ENCODE results near the gene DLG5.

The DLG5 gene

GRCh38 chr10:77865580-77866324 is 60.8 kb downstream of the DLG5 start:
- no peak for DNase-seq

DNA sequence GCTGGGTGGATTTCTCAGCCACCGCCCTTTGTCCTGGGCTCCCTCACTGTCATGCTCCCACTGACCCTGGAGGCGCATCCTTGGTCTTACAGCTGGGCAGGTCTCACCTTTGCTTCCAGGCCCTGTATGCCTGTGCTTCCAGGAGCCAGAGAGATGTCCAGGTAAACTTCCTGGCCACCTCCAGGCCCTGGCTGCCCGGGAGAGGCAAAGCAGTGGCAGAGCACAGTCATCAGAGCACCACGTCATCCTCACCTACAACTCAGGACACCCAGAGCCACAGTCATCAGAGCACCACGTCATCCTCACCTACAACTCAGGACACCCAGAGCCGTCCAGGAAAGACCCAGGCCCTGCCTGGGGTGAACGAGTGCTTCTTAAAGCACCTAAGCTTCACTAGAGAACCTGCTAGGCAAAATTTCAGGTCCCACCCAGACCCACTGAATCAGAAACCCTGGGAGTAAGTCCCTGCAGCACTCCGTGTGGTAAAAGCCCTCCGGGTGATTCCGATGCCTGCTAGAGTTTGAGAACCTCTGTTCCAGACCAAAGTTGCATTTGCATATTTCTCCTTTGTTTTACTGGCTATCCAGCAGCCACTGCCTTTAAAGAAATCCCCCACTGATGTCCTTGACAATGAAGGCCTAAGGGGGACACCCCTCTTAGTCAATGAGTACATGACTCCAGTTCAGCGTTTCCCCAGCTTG is 62.3 kb downstream of the DLG5 start:
- no peak for DNase-seq

DNA sequence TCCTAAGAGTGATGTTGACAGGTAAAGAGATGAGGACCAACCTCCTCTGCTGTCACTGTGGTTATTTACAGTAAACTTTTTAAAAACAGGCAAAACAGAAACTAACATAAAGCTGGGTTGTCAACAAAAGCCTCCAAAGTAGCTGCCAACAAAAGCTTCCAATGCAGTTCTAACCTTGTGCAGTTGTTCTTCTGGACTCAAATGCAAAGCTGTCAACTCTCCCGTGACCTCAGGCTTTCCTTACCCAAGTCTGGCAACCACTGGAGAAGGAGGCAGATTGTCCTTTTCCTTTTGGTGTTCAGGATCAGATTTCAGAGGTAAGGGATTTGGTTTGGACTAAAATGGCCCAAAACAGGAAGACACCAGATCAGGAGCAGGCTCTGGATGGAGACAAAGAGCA is 63.1 kb downstream of the DLG5 start:
- no peak for DNase-seq

DNA sequence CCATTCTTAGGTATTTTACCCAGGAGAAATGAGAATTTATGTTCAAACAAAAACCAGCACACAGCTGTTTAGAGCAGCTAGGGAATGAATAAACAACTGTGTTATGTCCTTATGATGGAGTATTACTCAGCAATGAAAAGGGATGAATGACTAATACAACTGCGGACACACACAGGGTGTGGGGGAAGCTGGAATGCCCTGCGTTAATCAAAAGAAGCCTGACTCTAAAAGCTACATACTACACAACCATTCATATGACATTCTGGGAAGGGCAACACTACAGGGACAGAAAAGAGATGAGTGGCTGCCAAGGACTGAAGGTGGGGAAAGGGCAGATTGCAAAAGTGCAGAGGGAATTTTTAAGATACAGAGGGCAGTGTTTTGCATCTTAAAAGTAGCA is 64.0 kb downstream of the DLG5 start:
- DNase-seq = no peak

DNA sequence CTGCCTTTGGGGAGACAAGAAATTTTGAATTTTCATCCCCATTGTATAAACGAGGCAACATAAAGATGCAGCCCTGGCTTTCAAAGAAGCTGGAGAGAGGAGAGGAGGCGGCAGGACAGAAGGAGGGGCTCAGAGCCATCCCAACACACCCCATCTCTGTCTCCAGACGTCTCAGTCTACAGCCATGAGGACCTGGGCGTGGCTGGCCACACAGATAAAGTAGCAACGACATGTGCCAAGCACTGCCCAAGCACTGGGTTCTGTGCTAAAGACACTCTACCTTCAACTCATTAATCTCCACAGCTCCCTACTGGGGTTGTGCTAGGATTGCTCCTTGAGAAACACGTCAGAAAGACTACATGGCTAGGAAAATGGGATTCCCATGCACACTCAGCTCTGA is 65.2 kb downstream of the DLG5 start:
- no peak for DNase-seq

DNA sequence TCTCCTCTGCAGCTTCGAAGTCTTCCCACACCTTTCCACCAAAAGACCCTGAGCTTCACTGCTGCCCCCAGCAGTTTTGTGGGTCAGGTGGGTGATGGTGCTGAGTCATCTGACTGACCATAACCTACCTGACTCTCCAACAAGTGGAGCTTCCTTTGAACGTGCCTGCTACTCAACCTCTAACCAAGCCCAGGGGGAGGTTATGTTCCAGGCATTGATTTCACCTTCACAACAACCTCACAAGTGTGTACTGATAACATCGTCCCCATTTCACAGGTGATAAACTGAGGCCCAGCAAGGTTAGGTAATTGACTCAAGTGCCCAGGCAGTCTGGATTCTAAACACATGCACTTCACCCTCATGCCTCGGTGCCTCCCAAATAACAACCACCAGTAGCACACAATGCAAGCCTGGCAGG is 66.7 kb downstream of the DLG5 start:
- no peak for DNase-seq

DNA sequence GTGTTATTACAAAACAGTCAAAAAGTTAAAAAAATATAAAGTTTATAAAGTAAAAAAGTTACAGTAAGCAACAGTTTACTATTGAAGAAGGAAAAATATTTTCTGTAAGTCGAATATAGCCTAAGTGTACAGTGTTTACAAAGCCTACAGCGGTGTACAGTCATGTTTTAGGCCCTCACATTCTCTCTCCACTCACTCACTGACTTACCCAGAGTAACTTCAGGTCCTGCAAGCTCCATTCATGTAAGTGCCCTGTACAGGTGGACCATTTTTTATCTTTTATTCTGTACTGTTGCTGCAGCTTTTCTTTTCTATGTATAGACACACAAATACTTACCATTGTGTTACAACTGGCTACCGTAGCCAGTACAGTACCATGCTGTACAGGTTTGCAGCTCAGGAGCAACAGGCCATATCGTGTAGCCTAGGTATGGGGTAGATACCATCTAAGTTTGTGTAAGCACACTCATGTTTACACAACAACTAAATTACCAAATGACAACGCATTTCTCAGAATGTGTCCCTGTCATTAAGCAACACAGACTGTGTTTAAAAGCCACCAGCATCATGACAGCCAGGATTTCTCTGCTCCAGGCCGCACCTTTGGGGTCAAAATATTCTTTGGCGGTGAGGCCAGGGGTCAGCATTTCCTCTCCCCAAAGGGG is 67.2 kb downstream of the DLG5 start:
- DNase-seq = no peak

DNA sequence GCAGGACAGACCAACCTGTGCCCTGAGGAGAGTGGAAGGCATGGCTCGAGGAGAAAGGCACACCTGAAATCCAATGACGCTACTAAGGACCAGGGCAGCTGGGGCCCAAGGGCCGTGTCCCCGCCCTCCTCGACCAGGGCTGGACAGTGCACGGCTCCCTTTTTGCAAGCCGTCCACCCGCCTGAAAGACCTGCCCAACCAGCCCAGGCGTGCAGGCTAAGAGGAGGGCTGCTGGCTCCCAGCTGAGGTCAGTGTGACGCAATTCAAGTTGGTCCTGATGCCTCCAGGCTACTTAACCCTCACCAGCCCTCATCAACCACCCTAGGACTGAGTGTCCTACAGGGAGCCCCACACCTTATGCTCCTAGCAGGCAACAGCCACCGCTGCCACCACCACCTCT is 69.3 kb downstream of the DLG5 start:
- DNase-seq = no peak

- no peak for DNase-seq
These were observed 70.0 kb downstream of the DLG5 start for GRCh38 chr10:77856566-77856965.

DNA sequence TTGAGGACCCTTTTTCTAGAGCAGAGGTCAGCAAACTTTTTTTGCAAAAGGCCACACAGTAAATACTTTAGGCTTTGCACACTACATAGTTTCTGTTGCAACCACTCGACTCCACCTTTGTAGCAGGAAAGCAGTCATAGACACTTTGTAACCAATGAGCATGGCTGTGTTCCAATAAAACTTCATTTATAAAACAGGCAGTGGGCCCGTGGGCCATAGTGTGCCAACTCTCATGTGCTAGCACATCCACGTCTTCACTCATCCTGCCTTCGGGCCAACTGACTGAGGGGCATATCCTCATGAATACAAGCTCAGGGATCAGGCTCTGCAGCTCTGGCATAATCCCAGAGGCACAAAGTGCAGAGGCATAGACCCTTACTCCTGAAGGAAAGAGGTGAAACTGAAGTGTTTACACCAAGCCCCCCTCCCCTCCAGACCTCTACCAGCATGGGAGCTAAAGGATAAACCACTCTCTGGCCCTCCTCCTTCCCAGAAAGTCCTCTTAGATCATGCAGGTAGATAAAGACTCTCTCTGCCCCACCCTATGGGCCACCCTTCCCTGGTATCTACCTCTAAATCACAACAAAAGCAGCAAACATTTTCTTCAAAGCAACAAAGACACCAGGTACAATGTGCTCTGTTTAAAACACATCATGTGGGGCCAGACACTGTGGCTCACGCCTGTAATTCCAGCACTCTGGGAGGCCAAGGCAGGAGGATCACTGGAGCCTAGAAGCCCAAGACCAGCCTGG is 71.0 kb downstream of the DLG5 start:
- DNase-seq = no peak

DNA sequence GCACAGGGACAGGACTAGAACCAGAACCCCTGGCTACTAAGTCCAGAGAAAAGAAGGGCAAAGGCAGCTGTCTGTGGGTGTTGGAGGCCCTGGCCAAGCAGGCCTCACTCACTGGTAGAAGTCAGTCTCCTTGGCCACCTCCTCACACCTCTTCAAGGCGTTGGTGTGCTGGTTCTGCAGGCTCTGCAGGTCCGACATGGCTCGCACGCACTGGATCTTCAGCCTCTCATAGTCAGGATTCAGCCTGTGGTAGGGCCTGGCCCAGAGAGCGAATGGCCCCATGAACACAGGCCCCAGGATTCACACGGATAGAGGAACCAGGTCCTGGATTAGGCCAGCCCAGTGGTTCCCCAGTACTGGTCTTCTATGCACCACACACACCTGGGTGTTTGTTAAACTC is 72.4 kb downstream of the DLG5 start:
- no peak for DNase-seq

- no peak for DNase-seq
These were observed 73.3 kb downstream of the DLG5 start for GRCh38 chr10:77853256-77853655.

DNA sequence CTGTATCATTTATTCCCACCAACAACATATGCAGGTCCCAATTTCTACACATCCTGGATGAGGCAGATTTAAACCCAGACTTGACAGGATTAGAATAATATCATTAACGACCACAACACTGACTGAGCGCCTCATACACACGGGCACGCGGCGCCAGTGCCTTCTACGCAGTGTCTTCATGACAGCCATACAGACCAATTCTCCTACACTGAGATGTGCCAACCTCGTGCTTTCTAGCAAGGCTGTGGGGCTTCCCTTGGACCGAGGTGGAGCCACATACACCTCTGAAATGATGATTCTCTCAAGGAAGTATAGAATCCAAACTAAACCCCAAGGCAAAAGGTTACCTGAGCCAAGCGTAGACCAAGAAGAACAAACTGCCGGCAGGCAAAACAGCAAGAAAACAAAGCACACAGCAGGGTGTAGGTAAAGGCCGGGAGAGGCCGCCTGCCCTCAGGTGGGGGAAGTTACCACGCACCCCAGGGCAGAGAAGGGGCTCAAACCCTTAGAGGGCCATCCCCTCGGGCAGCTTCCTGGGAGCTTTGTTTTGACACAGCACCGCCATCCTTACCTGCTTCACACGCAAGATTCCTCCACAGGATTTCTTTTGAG is 75.8 kb downstream of the DLG5 start:
- no peak for DNase-seq

DNA sequence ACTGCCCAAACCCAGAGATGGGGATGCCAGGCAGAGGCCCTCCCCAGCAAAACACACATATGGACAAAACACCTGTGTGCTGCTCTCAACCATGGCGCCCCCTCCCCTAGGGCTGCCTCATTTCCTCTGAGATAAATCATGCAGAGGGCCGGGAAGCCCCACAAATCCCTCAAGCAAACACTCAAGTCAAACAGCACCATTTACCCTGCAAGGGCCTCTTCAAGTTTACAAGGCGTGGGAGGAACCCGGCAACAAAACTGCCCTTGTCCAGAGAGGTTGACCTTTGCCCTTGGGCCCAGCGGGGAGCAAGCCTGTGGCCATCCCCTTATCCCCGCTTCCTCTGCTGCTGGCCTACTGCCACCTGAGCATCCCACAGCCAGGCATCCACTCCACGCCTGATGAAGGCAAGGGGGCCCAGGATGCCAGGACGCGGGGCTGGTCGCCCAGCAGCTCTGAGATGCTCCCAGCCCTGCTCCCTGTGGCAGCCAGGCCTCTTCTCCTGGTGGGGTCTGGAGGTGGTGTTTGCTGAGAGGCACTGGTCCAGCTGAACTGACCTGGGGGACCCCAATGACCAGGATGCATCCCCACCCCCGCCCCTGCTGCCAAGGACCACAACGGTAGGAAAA is 77.4 kb downstream of the DLG5 start:
- no peak for DNase-seq

DNA sequence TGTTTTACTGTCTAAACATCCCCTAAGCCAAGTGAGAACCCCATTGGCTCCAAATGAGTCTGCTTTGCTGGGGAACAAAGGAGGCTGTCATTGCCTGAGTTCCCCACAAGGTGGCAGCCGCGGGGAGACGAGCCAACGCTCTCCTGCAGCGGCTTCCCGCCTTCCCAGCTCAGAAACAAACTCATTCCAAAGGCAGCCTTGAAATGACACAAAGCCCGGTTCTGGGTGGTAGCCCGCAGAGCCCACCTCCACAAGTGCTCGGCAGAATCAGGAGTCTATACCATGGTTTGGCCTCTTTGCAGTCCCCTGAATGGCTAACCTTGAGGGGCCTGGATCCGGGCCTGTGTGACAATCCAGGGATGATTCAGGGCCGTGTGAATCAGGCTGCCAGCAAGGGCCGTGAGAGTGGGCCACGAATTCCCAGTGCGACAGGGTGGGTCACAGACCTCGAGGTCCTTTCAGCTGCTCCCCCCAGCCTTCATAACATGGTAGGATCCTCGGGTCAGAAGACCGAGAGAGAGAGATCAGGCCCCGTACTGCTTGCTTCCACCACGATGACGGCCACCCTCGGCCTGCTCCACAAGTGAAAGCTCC is 79.7 kb downstream of the DLG5 start:
- peak; percentile 69 to 75 for DNase-seq

DNA sequence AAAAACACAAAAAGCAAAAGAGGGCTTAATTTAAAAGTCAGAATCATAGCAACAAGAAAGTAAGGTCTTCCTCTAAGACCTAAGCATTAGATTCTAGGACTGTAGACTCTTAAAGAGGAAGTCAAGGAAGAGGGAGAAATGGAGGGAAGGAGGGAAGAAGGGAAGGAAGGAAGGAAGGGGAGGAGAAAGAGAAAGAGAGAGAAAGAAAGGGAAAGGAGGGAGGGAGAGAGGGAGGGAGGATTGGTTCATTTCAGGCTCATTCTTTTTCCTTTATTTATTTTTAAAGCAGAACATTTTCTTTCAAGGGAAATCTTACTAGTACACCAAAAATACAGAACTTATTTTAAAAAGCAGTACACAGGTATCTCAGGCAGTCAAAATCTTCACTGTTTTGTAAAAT is 81.1 kb downstream of the DLG5 start:
- DNase-seq = no peak

DNA sequence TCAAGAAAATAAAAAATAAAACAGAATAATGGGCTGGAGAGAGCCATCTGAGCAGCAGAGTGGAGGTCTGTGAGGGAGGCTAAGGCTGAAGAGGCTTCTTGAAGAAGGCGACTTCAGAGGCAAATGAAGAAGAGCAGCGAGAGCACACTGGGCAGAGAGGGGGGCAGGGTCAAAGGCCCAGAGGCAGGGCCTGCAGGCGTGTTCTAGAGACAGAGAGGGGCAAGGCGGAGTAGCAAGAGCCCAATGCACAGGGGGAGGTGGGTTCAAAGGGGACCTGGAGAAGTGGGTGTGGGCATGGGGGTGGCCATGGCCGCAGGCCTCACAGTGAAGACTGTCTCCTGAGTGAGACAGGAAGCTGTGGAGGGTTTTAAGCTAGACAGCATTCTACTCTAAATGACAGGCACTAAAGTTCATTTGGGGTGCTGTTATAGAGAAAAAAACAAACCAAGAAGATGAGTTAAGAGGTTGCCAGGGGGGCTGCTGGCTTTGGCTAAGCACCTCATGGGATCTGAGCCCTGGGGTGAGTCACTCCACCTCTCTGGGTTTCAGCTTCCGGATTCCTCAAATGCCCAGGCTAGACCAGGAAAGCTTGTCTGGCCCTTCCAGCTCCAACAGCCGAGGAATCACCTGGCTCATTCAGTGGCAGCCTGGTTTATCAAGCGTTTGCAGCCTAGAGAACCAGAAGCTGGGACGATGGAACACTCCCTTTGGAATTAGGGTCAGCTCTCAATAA is 81.7 kb downstream of the DLG5 start:
- no peak for DNase-seq

GRCh38 chr10:77844177-77844576 is 82.4 kb downstream of the DLG5 start:
- DNase-seq = no peak

DNA sequence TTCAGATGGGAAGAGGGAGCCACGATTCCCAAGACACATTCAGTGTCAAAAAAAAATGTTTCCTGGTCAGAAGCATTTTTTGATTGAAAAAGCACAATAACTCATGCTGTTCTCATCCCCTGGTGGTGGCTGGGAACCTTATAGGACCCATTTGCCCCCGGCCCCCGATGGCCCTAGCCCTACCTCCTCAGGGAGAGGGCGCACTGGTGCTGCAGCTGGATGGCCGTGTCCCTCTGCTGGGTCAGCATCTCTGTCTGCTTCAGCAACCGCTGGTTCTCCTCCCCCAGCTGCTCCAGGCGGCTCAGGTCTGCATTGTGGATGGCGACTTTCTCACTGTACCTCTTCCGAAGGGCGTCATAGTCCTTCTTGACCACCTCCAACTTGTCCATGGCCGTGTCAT is 83.3 kb downstream of the DLG5 start:
- no peak for DNase-seq

GRCh38 chr10:77842652-77843212 is 83.8 kb downstream of the DLG5 start:
- no peak for DNase-seq

Measured in activated CD4-positive, alpha-beta T cell treated with anti-CD3 and anti-CD28 coated beads, Interleukin-2, amount 50 U/mL, for 48 hours (primary cell).